ENCODE data around the gene KIAA1328.

GRCh38 chr18:37170984-37171383, 342.1 kb downstream of the KIAA1328 start:
- TF ChIP-seq POLR2A (IDR thresholded peaks at IDR 0.05; ENCODE audit: low read length) (no peak), GATA1 (IDR thresholded peaks at IDR 0.05; ENCODE audit: low read depth, low read length) (no peak)

All from erythroblast (primary cell).